COLO829 (cell line): ENCODE data around the gene DCD.
"Not testable (repeated sequence)": the region's sequence is repeated elsewhere in the genome, so short reads cannot be mapped to it uniquely, and the experiment has no call there.

Experiments
- DNase-seq: peaks from one replicate; pipeline ENCODE4 v3.0.0; 2012; ENCODE audit warnings: low spot score

DCD gene

GRCh38 chr12:54648265-54648664, at the start of gene DCD:
Gene DCD, minus strand, starts transcription at chr12:54648365. Its CDS starts 62 bp downstream, at chr12:54648303.
- no peak for DNase-seq

DNA sequence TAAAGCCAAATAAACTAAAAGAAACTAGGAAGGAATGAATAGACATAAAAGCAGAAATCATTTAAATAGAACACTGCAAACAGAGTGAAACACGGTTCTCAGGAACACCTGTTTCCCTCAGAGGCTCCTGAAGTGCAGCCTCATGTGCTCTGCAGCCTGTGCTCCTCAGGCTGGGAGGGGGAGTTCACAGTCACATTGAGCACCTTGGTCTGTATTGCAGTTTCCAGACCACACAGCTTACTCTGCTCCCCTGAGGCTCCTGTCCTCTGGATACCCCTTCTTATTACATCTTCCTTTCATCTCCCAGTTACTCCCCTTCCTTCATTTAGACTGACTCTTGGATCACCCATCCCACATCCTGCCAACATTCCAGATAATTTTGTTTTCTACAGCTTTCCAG, 49.7 kb upstream of the DCD start:
- no peak for DNase-seq

DNA sequence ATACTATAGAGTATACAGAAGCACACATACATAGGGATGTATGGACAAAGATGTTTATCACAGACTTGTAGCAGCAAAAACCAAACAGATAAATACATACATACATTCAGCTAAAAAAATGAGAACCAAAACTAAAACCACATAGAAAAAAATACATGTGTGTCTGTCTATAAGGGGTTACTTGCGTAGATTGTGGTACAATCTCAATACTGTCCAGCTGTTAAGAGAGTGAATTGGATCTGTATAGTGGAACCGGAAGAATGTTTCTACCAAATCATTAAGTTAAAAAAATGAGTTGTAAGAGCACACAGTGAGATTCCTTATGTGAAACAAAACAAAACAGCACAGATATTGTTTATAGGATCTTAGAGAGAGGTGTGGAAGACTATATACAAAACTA, 44.2 kb upstream of the DCD start:
- no peak for DNase-seq

DNA sequence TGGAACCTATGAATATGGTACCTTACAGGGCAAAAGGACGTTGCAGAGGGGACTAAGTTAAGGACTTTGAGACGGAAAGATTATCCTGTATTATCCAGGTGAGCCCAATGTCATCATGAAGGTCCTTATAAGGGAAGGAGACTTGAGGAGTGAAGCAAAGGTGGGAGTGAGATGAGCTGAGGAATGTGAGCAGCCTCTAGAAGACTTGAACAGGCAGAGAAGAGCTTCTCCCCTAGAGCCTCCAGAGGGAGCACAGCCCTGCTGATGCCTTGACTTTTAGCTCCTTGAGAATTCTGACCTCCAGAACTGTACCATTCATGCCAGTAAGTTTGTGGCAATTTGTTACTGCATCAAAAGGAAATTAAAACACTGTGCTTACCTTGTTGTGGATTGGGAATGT, 41.8 kb upstream of the DCD start:
- no peak for DNase-seq

GRCh38 chr12:54689034-54689372, 40.8 kb upstream of the DCD start:
- no peak for DNase-seq

GRCh38 chr12:54688309-54689033, 40.3 kb upstream of the DCD start:
- no peak for DNase-seq

DNA sequence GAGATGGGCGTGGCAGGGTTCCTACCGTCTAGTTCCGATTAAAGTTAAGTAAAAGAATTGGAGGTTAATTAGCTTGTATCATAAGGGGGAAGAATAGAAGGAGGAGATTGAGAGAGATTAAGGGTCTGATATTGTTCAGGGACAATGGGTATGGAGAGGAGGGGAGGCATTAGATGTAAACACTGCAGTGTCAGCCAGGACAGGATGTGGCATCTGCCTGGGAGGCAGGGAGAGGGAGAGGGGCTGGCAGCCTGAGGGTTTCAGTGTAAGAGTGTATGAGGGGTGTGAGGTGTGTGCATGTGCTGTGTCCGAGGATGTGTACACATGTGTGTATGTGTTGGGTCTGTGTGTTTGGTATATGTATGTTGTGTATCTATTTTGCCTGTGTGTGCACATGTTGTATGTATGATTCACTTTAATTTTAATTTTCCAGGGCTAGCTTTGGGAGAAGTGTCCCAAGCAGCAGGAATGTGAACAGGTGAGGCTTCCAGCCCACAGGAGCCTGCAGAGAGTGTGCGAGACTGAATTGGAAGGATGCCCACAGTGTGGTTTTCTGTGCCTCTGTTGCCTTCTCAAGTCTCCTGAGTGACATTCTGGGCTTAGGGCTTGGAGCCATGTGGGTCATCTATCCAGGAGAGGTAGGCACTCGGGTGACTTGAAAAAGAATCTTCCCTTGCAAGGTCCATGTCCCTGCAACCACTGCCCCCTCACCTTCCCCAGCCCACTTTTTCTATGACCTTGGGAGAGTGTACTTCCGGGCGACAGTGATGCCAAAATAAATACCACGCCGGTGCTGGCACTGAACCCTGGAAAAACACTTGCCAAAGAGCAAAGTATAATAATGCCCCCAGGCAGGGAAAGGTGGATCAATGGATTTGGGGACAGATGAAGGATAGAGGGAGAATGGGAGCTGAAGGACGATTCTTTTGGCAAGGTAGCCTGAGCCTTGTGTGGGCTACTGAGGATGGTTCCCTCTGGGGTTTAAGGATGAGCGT, 36.8 kb upstream of the DCD start:
- DNase-seq = no peak

GRCh38 chr12:54683398-54683797, 35.2 kb upstream of the DCD start:
- DNase-seq = no peak

DNA sequence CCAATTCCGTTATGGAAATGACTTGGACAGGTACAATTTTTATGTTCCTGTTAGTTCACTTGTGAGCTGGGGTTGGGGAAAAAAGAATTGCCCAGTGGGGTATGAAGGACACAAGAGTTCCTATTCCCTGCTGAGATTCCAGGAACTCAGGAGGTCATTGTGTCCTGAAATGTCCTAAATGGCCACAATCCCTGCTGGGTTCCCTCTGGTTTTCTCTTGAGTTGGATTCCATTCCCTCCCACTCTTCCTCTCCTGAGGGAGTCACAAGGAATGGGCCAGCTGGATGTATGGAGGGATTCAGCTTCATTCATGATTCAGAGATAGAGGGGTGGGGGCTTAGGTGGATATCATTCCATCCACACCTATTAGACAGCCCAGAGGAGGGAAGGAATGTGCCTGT, 34.5 kb upstream of the DCD start:
- DNase-seq = no peak

- DNase-seq = peak; percentile 49
Observed at GRCh38 chr12:54680374-54680773, 32.2 kb upstream of the DCD start.

DNA sequence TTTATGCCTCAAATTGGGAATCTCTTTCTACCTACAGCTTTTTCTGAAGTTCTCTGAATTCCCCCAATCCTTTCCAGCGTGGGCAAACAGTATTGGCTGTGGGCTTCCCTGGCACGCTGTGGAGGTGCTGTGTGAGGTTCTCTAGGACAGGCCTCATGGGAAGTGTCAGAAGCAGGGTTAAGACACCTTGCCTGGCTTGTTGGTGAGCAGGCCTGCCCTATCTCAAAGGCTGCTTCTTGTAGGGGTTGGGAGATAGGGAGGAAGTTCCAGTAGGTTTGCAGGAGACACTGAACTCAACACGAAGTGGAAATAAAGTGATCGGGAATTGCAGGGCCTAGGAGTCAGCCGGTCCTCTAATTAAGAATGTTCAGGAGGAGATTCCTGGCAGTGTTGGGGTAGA, 30.0 kb upstream of the DCD start:
- DNase-seq = no peak

DNA sequence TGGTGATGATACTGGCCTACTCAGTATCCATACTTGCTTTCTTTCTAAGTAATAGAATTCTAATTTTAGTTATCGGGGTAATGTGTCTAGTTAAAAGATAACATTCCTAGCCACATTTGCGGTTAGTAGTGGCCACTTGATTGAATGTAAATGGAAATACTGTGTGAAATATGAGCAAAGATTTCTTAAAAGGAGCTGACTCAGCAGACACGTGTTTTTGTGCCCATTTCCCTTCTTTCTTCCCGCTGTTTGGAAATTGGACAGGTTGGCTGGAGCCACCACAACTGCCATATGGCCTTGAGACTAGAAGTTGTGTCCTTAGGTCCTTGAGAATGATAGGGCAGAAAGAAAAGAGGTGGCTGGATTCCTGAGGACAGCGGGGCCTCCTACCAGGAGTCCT, 19.8 kb upstream of the DCD start:
- no peak for DNase-seq

GRCh38 chr12:54666008-54666407, 17.8 kb upstream of the DCD start:
- no peak for DNase-seq

DNA sequence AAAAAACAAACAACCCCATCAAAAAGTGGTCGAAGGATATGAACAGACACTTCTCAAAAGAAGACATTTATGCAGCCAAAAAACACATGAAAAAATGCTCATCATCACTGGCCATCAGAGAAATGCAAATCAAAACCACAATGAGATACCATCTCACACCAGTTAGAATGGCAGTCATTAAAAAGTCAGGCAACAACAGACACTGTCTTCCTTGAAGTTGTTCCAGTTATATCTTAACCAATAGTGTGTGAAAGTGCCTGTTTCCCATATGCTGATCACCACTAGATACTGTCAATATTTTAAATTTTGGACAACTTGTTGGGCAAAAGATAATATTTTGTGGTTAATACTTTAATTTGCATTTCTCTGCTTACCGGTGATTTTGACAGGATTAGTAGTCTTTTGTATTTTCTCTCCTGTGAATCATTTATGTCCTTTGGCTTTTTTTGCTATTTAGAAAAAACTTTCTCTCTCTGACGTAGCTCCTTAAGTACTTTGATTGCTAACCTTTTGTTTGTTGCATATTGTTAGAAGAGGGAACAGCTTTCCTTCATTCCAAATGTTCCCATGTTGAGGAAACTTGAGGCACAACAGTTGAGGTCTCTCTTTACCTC, 17.0 kb upstream of the DCD start:
- not testable (repeated sequence) for DNase-seq

- no peak for DNase-seq
Observed at GRCh38 chr12:54663603-54664002, 15.4 kb upstream of the DCD start.

DNA sequence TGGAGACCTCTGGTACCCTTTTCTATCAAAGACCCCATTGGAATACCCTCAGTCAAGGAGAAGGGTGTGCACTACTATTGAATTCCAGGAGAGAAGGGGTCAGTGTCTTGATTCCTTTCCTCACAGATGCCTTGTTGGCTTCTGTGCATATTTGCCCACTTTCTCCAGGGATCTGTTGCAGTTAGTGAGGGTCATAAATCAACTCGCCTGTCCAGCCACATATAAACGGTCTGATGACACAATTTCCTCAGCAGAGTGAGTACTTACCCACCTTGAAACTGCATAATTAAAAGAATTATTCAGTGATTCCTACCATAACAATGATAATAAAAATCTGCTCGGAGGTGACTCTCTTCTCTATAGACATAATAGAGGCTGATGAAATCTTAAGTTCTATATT, 13.9 kb upstream of the DCD start:
- no peak for DNase-seq

GRCh38 chr12:54661048-54661447, 12.9 kb upstream of the DCD start:
- DNase-seq = no peak

GRCh38 chr12:54660320-54660962, 12.3 kb upstream of the DCD start:
- no peak for DNase-seq

DNA sequence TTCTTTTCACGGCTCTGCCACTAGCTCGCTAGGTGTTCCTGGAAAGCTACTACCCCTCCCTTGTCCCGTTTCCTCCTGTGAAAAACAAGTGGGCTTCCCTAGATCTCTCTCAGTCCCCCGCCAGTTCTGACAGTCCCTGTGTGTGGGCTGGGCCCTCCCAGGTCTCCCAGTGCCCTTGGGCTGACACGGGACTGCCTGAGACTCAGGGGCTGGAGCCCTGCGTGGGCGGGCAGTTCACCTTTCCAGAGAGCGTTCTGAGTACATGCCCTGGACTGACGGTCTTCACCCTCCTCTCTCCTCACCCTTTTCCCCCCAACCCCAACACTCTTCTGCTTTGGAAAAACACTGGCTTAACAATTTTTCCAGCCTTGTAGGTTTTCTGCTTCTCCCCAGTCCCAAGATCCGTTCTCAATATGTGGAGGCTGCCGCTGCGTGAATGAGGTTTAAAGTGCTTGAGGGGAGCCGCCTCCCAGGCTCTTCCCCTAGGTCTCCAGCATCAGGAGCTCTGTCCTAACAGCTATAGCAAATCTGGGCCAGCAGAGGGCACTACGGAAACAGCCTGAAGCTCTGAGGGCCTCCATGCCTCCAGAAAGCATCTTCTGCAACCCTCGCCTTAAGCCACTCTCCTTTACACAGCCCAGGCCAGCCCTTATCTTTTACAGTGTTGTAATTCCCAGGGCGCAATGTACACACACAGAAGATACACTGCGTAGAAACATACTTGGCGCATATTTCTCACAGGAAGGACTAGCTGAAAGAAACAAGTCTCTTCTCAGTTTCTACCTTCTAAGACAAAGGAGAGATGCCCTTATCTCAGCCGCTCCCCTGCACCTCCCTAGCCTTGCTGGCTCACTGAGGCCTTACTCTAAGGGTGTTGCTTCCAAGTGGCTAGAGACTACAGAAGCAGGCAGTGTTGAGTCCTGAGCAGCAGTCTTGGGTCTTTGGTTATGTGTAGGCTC, 10.4 kb upstream of the DCD start:
- peak; percentile 71 for DNase-seq

- DNase-seq = no peak
Observed at GRCh38 chr12:54657105-54657607, 9.0 kb upstream of the DCD start.

GRCh38 chr12:54654926-54655325, 6.8 kb upstream of the DCD start:
- no peak for DNase-seq
